ENCODE results near the gene SIN3A. TPM values are rescaled to one million over a fixed set of nuclear protein-coding genes. Genes with fewer than 3 reads are reported as not detected.
A peak's percentile ranks its signal among the peaks of the same experiment; 100 is the strongest.
"Not testable (repeated sequence)": the region's sequence is repeated elsewhere in the genome, so short reads cannot be mapped to it uniquely, and the experiment has no call there.

SIN3A gene
- total RNA-seq, 3 donors from 2014 or later, result 52.6 to 75.3 (median 60.6) TPM

DNA sequence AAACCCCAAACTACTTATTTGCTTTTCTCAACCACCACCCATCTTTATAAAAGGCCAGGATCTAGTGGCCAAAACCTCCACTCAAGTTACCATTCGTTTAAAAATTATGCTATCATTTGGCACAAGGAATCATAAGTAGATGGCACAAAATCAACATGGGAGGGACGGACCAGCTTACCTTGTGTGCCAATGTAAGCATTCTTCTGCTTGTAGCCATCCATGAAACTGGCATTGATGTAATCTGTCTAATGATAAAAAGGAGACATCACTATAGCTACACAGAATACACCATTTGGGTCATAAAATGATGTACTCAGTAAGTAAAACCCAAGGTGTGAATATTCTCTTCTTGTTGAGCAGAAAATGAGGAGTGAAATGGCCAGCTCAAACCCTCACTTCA, 28.2 kb upstream of the SIN3A start:
- Histone ChIP-seq H3K36me3 (ENCODE audit: low read depth) (no peaks in the 10 kb centered on the region), H3K4me3 (no peak overlapping the region), H3K9me3 (no peaks in the 10 kb centered on the region), H3K4me1 (ENCODE audit: low read depth) (no peaks in the 10 kb centered on the region)
- DNase-seq, result no peak
- intact Hi-C loops (cut with DNase I, micrococcal nuclease), result no loop called here
- no peak for ATAC-seq
- TF ChIP-seq, protein P1, sequence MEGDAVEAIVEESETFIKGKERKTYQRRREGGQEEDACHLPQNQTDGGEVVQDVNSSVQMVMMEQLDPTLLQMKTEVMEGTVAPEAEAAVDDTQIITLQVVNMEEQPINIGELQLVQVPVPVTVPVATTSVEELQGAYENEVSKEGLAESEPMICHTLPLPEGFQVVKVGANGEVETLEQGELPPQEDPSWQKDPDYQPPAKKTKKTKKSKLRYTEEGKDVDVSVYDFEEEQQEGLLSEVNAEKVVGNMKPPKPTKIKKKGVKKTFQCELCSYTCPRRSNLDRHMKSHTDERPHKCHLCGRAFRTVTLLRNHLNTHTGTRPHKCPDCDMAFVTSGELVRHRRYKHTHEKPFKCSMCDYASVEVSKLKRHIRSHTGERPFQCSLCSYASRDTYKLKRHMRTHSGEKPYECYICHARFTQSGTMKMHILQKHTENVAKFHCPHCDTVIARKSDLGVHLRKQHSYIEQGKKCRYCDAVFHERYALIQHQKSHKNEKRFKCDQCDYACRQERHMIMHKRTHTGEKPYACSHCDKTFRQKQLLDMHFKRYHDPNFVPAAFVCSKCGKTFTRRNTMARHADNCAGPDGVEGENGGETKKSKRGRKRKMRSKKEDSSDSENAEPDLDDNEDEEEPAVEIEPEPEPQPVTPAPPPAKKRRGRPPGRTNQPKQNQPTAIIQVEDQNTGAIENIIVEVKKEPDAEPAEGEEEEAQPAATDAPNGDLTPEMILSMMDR (IDR thresholded peaks at IDR 0.05), result no peak

DNA sequence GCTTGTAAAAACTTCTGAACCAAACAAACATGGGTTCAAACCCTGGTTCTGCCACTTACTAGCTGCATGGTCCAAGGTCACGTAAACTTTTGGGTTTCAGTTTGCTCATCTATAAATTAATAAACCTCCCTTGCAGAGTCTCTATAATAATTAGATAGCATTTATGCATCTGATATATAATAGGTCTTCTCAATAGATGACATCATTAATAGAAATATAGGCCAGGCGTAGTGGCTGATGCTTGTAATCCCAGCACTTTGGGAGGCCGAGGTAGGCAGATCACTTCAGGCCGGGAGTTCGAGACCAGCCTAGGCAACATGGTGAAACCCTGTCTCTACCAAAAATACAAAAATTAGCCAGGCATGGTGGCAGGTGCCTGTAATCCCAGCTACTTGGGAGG, 25.6 kb upstream of the SIN3A start:
- H3K4me3 ChIP-seq; ATAC-seq; H3K4me1 ChIP-seq (ENCODE audit: low read depth); DNase-seq; H3K36me3 ChIP-seq (ENCODE audit: low read depth); H3K9me3 ChIP-seq; intact Hi-C loops (cut with DNase I, micrococcal nuclease): not testable (repeated sequence)

GRCh38 chr15:75468913-75469598, 17.6 kb upstream of the SIN3A start:
- no peaks in the 10 kb centered on the region for H3K36me3 ChIP-seq (ENCODE audit: low read depth)
- intact Hi-C loops (cut with DNase I, micrococcal nuclease), result loop anchor here in 1 of 2 donors (10.0 kb wide), 1 partner anchor 56 kb away; no protein-coding TSS in a partner anchor
- no peak for ATAC-seq
- H3K4me1 ChIP-seq (ENCODE audit: low read depth), result no peaks in the 10 kb centered on the region
- no peak for DNase-seq
- H3K4me3 ChIP-seq, result no peak overlapping the region
- TF ChIP-seq, protein P1 (IDR thresholded peaks at IDR 0.05), result no peak
- H3K9me3 ChIP-seq, result no peaks in the 10 kb centered on the region

GRCh38 chr15:75460646-75461045, 9.2 kb upstream of the SIN3A start:
- TF ChIP-seq, protein P1 (IDR thresholded peaks at IDR 0.05), result no peak
- no peaks in the 10 kb centered on the region for H3K4me1 ChIP-seq (ENCODE audit: low read depth)
- DNase-seq (peak in 2 of 3 donors; percentile 24 to 49), ATAC-seq (peak; percentile 67)
- no peaks in the 10 kb centered on the region for H3K9me3 ChIP-seq
- H3K36me3 ChIP-seq (ENCODE audit: low read depth), result no peaks in the 10 kb centered on the region
- no peak overlapping the region for H3K4me3 ChIP-seq
- intact Hi-C loops (cut with DNase I, micrococcal nuclease), result loop anchor here in 1 of 2 donors (10.0 kb wide), 1 partner anchor 64 kb away; no protein-coding TSS in a partner anchor

- no peaks in the 10 kb centered on the region for H3K9me3 ChIP-seq
- no peaks in the 10 kb centered on the region for H3K36me3 ChIP-seq (ENCODE audit: low read depth)
- no peak overlapping the region for H3K4me3 ChIP-seq
- H3K4me1 ChIP-seq (ENCODE audit: low read depth), result no peaks in the 10 kb centered on the region
- TF ChIP-seq, protein P1 (IDR thresholded peaks at IDR 0.05), result no peak
- intact Hi-C loops (cut with DNase I, micrococcal nuclease), result loop anchor here in 1 of 2 donors (10.0 kb wide), 1 partner anchor 185 kb away; the partner anchor contains the start of genes IMP3 and SNX33
- DNase-seq (no peak), ATAC-seq (no peak)
These were observed 8.1 kb upstream of the SIN3A start for GRCh38 chr15:75459581-75459980.

GRCh38 chr15:75456710-75457109, 5.2 kb upstream of the SIN3A start:
- no peak for ATAC-seq
- Histone ChIP-seq H3K4me3 (no peak overlapping the region), H3K4me1 (ENCODE audit: low read depth) (no peaks in the 10 kb centered on the region), H3K36me3 (ENCODE audit: low read depth) (peaks cover 4% of the 10 kb centered on the region), H3K9me3 (no peaks in the 10 kb centered on the region)
- intact Hi-C loops (cut with DNase I, micrococcal nuclease), result loop anchor here in 1 of 2 donors (10.0 kb wide), 1 partner anchor 188 kb away; the partner anchor contains the start of genes IMP3 and SNX33
- peak in 1 of 3 donors; percentile 14 for DNase-seq
- TF ChIP-seq, protein P1 (IDR thresholded peaks at IDR 0.05), result no peak
